Measurements from ENCODE around the gene P2RY2. TPM values are rescaled to one million over a fixed set of nuclear protein-coding genes. Genes with fewer than 3 reads are reported as not detected.

Gene P2RY2
- total RNA-seq, 4 donors from 2014 or later, result 4.5 to 7.5 (median 6.7) TPM

GRCh38 chr11:73182824-73183321 is 35.2 kb upstream of the P2RY2 start:
- 60 to 68% methylated on average over 3 of the region's 3 CpGs for WGBS, 2 donors
- DNase-seq (ENCODE audit: low spot score in 2 of 2), result no peak
- H3K27ac ChIP-seq, result no peak overlapping the region

GRCh38 chr11:73184953-73185671 is 33.0 kb upstream of the P2RY2 start:
- no peak overlapping the region for H3K4me3 ChIP-seq
- H3K36me3 ChIP-seq, result no peaks in the 10 kb centered on the region
- TF ChIP-seq CTCF (IDR thresholded peaks at IDR 0.05), result peak; percentile 68 to 89 (median 87)
- TF ChIP-seq EP300 (IDR thresholded peaks at IDR 0.05), result no peak
- DNase-seq (ENCODE audit: low spot score in 2 of 2), result peak in 1 of 2 donors; percentile 65
- peaks cover 0 to 22% (median 3%) of the 10 kb centered on the region in 4 donors for H3K4me1 ChIP-seq
- no peak overlapping the region for H3K27ac ChIP-seq
- H3K27me3 ChIP-seq, result no peaks in the 10 kb centered on the region
- no peaks in the 10 kb centered on the region for H3K9me3 ChIP-seq
- 24 to 38% methylated on average over 13 to 18 of the region's 18 CpGs for WGBS, 2 donors

More at GRCh38 chr11:73182824-73183321, 35.2 kb upstream of the P2RY2 start:
- TF ChIP-seq CTCF (IDR thresholded peaks at IDR 0.05) (no peak), POLR2A (IDR thresholded peaks at IDR 0.05) (no peak), EP300 (IDR thresholded peaks at IDR 0.05) (no peak)
- Histone ChIP-seq H3K27me3 (no peaks in the 10 kb centered on the region), H3K36me3 (no peaks in the 10 kb centered on the region), H3K4me3 (no peak overlapping the region), H3K4me1 (peaks cover 0 to 17% (median 3%) of the 10 kb centered on the region in 4 donors), H3K9me3 (no peaks in the 10 kb centered on the region)

- Histone ChIP-seq H3K27me3 (no peaks in the 10 kb centered on the region), H3K9me3 (no peaks in the 10 kb centered on the region), H3K36me3 (no peaks in the 10 kb centered on the region), H3K4me1 (peaks cover 0 to 22% (median 3%) of the 10 kb centered on the region in 4 donors), H3K27ac (no peak overlapping the region), H3K4me3 (no peak overlapping the region)
- TF ChIP-seq CTCF (IDR thresholded peaks at IDR 0.05), result no peak
- TF ChIP-seq POLR2A (IDR thresholded peaks at IDR 0.05), result no peak
- TF ChIP-seq EP300 (IDR thresholded peaks at IDR 0.05), result no peak
- DNase-seq (ENCODE audit: low spot score in 2 of 2), result no peak
- WGBS, 2 donors, result 61 to 63% methylated on average over 11 of the region's 13 CpGs
These were observed 32.3 kb upstream of the P2RY2 start for GRCh38 chr11:73185680-73186293.

GRCh38 chr11:73186294-73186850 is 31.7 kb upstream of the P2RY2 start:
- TF ChIP-seq CTCF (IDR thresholded peaks at IDR 0.05) (no peak), EP300 (IDR thresholded peaks at IDR 0.05) (no peak), POLR2A (IDR thresholded peaks at IDR 0.05) (no peak)
- no peaks in the 10 kb centered on the region for H3K27me3 ChIP-seq
- no peak for DNase-seq (ENCODE audit: low spot score in 2 of 2)
- no peaks in the 10 kb centered on the region for H3K9me3 ChIP-seq
- H3K36me3 ChIP-seq, result no peaks in the 10 kb centered on the region
- 79 to 88% methylated on average over 10 of the region's 10 CpGs for WGBS, 2 donors
- H3K4me3 ChIP-seq, result no peak overlapping the region
- H3K4me1 ChIP-seq, result peaks cover 0 to 22% (median 3%) of the 10 kb centered on the region in 4 donors
- no peak overlapping the region for H3K27ac ChIP-seq

GRCh38 chr11:73186886-73187285 is 31.2 kb upstream of the P2RY2 start:
- Histone ChIP-seq H3K4me3 (no peak overlapping the region), H3K9me3 (no peaks in the 10 kb centered on the region), H3K36me3 (no peaks in the 10 kb centered on the region), H3K27ac (no peak overlapping the region), H3K4me1 (peaks cover 0 to 22% (median 3%) of the 10 kb centered on the region in 4 donors), H3K27me3 (no peaks in the 10 kb centered on the region)
- TF ChIP-seq CTCF (IDR thresholded peaks at IDR 0.05), result no peak
- TF ChIP-seq POLR2A (IDR thresholded peaks at IDR 0.05), result no peak
- WGBS, 2 donors, result 54 to 62% methylated on average over 4 of the region's 4 CpGs
- DNase-seq (ENCODE audit: low spot score in 2 of 2), result no peak

All from tibial nerve (tissue), 4 donors.